Measurements from ENCODE around the gene EMILIN3.

The EMILIN3 gene
- long read RNA-seq: 0 reads

DNA sequence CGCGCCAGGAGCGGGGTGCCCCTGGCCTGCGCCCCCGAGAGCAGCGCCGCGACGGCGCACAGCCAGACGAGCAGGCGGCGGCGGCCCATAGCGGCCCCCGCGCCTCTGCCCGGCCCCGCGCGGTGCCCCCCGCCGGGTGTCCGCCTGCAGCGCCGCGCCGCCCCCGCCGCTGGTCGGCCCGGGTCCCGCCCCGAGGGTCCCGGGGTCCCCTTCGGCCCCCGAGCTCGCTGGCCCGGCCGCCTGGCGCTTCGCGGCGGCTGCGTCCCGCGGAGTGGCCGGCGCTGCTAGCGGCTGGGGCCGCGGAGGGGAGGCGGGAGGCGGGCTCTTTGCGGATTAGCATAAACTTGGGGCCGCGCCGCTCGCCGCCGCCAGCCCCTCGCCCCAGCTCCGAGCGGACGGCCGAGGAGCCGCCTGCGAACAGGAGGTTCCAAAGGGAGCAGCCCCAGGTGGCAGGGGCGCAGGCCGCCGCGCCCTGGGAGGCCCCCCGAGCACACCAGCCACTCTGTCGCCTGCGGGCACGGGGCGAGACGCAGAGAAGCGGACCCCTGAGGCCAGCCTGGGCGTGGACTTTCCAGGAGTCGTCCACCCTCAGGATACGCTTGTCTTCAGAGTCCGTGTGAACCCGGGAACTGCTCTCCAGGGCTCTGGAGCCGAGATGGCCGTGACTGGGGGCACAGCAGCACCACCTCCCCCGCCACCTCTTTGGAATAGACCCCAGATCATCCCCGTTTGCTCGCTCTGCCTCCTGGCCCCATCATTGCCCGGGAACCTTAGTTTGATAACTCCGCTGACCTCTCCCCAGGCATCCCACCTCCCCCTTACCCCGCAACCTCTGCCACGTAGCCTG lies at the start of gene EMILIN3:
EMILIN3 (minus strand) TSS at position 273 of the 847 bp plus-strand sequence; CDS start at position 89, 184 bp downstream.
- peaks cover 28% of the 10 kb centered on the region for H3K27me3 ChIP-seq (ENCODE audit: insufficient read depth, poor library complexity, severe bottlenecking)
- no peak within 1 kb of the TSS for H3K27ac ChIP-seq (replicated peaks)
- TF ChIP-seq CTCF (IDR thresholded peaks at IDR 0.05; ENCODE audit: insufficient read depth, low read length) (no peak), POLR2AphosphoS5 (IDR thresholded peaks at IDR 0.05; ENCODE audit: low read depth) (no peak), GABPA (IDR thresholded peaks at IDR 0.05; ENCODE audit: low read depth) (no peak), REST (IDR thresholded peaks at IDR 0.05; ENCODE audit: insufficient replicate concordance, low read depth) (no peak), SPI1 (IDR thresholded peaks at IDR 0.05; ENCODE audit: borderline replicate concordance, low read depth) (no peak)
- DNase-seq (ENCODE audit: low read depth in 1 of 2, low spot score in 1 of 2): no peak
- no peak within 1 kb of the TSS for H3K4me3 ChIP-seq (replicated peaks; ENCODE audit: insufficient read depth, low read length)

DNA sequence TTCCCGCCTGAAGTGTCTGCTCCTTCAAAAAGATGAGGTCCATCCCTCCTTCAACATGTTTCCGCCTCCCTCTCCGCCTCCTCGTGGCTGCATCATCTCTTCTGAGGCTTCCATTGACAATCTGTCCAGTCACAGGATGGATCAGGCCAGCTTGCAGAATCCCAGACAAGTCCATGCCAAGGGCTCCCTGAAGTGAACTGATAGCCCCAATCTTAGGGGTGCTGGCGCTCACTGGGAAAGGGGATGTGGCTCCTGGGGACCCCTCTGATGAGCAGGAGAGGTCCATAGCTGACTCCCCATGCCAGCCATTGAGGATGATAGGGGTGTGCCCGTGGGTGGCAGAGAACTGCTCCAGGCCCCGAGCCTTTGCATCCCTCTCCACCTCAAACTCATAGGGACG lies 48.6 kb upstream of the EMILIN3 start:
- Histone ChIP-seq H3K4me3 (replicated peaks; ENCODE audit: insufficient read depth, low read length) (no peak overlapping the region), H3K27ac (replicated peaks) (no peak overlapping the region), H3K27me3 (ENCODE audit: insufficient read depth, poor library complexity, severe bottlenecking) (no peaks in the 10 kb centered on the region)
- no peak for DNase-seq (ENCODE audit: low read depth in 1 of 2, low spot score in 1 of 2)
- TF ChIP-seq CTCF (IDR thresholded peaks at IDR 0.05; ENCODE audit: insufficient read depth, low read length) (no peak), REST (IDR thresholded peaks at IDR 0.05; ENCODE audit: insufficient replicate concordance, low read depth) (no peak), POLR2AphosphoS5 (IDR thresholded peaks at IDR 0.05; ENCODE audit: low read depth) (no peak), SPI1 (IDR thresholded peaks at IDR 0.05; ENCODE audit: borderline replicate concordance, low read depth) (no peak), GABPA (IDR thresholded peaks at IDR 0.05; ENCODE audit: low read depth) (no peak)

- TF ChIP-seq REST (IDR thresholded peaks at IDR 0.05; ENCODE audit: insufficient replicate concordance, low read depth) (no peak), POLR2AphosphoS5 (IDR thresholded peaks at IDR 0.05; ENCODE audit: low read depth) (no peak), SPI1 (IDR thresholded peaks at IDR 0.05; ENCODE audit: borderline replicate concordance, low read depth) (no peak), CTCF (IDR thresholded peaks at IDR 0.05; ENCODE audit: insufficient read depth, low read length) (no peak), GABPA (IDR thresholded peaks at IDR 0.05; ENCODE audit: low read depth) (no peak)
- DNase-seq (ENCODE audit: low read depth in 1 of 2, low spot score in 1 of 2): no peak
These were observed 46.6 kb upstream of the EMILIN3 start for GRCh38 chr20:41413169-41413568.

More at GRCh38 chr20:41413169-41413568, 46.6 kb upstream of the EMILIN3 start:
- no peak overlapping the region for H3K27ac ChIP-seq (replicated peaks)
- no peaks in the 10 kb centered on the region for H3K27me3 ChIP-seq (ENCODE audit: insufficient read depth, poor library complexity, severe bottlenecking)
- no peak overlapping the region for H3K4me3 ChIP-seq (replicated peaks; ENCODE audit: insufficient read depth, low read length)
